Neural progenitor cell (in vitro differentiated cells): ENCODE results near the gene ARF1.

ENCODE experiments used
- EZH2 ChIP-seq: fragments of 200-600 bp; sonication (generic); IDR thresholded peaks from 2 replicates; pipeline ENCODE4 v1.6.1; 2017; ENCODE audit warnings: antibody characterized with exemption, mild to moderate bottlenecking, moderate library complexity
- TF ChIP-seq, protein P1 (sequence below): fragments of 200-600 bp; sonication (generic); IDR thresholded peaks from 2 replicates; pipeline ENCODE4 v1.5.1; 2017; ENCODE audit warnings: antibody characterized with exemption, mild to moderate bottlenecking

DNA sequence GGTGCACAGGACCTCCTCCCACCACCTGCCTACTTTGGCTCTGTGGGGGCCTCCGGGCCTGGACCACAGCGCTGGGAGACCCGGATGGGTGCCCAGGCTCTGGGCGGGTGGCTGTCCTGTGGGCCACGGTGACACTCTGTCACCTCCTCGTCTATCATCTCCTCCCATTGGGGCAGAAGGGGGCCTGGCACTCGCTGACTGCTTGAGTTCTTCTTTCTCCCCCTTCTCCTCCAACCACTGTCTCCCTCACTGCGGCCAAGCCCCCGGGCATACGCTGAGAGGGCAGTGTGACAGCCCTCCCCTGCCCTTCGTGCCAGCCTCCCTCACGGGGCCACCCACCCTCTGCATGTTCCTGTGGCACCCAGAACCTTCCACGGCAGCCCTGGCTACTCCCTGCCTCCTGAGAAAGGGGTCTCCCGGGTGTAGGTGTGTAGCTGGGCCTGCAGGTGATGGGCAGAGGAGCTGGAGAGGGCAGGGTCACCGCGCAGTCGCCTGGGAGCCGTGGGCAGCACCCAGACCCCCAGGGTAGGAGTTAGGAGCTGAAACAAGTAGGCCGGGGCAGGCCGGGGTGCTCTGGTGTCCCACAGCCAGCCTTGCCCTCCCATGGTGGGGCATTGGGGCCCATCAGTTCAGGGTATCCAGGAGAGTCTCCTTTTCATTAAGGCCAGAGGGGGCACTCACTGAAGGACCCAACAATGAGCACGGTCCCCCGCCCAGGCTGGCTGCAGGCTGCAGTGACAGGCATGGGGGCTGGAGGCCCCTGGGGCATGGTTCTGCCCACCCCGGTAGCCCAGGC, 9.2 kb upstream of the ARF1 start:
- TF ChIP-seq, protein P1, sequence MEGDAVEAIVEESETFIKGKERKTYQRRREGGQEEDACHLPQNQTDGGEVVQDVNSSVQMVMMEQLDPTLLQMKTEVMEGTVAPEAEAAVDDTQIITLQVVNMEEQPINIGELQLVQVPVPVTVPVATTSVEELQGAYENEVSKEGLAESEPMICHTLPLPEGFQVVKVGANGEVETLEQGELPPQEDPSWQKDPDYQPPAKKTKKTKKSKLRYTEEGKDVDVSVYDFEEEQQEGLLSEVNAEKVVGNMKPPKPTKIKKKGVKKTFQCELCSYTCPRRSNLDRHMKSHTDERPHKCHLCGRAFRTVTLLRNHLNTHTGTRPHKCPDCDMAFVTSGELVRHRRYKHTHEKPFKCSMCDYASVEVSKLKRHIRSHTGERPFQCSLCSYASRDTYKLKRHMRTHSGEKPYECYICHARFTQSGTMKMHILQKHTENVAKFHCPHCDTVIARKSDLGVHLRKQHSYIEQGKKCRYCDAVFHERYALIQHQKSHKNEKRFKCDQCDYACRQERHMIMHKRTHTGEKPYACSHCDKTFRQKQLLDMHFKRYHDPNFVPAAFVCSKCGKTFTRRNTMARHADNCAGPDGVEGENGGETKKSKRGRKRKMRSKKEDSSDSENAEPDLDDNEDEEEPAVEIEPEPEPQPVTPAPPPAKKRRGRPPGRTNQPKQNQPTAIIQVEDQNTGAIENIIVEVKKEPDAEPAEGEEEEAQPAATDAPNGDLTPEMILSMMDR = no peak
- TF ChIP-seq EZH2 = no peak
